Liver (tissue), 3 donors: Measurements from ENCODE around the gene XKR7.

Experiments used
- CTCF ChIP-seq: fragments of 150-350 bp; IDR thresholded peaks from 2 replicates; pipeline ENCODE4 v1.5.1; 2017; ENCODE audit warnings: improper control_type of control experiment, low read depth, low read length; ENCODE audit not compliant: missing input control
- EGR1 ChIP-seq, 2 donors: IDR thresholded peaks; 2 replicates each; pipeline ENCODE4 v1.6.1; 2016 to 2018; ENCODE audit warnings: antibody characterized with exemption in 2 of 2, low read depth in 2 of 2
- GABPA ChIP-seq, 2 donors: IDR thresholded peaks in 1 of 2; conservative IDR thresholded peaks in 1 of 2; 2 replicates each; pipeline ENCODE4 v1.6.1; 2016; ENCODE audit warnings: antibody characterized with exemption in 2 of 2, mild to moderate bottlenecking in 1 of 2, moderate library complexity in 1 of 2
- HNF4G ChIP-seq: IDR thresholded peaks from 2 replicates; pipeline ENCODE4 v1.6.1; 2016; ENCODE audit warnings: antibody characterized with exemption
- JUND ChIP-seq, 2 donors: IDR thresholded peaks; 2 replicates each; pipeline ENCODE4 v1.6.1; 2016; ENCODE audit warnings: antibody characterized with exemption in 2 of 2
- MAX ChIP-seq: IDR thresholded peaks from 2 replicates; pipeline ENCODE4 v1.6.1; 2016; ENCODE audit warnings: antibody characterized with exemption
- RAD21 ChIP-seq, 2 donors: IDR thresholded peaks; 2 replicates each; pipeline ENCODE4 v1.6.1; 2016; ENCODE audit warnings: antibody characterized with exemption in 2 of 2, mild to moderate bottlenecking in 2 of 2
- SP1 ChIP-seq: IDR thresholded peaks from 2 replicates; pipeline ENCODE4 v1.6.1; 2018; ENCODE audit warnings: antibody characterized with exemption, mild to moderate bottlenecking
- TAF1 ChIP-seq: conservative IDR thresholded peaks from 2 replicates; pipeline ENCODE4 v1.6.1; 2016; ENCODE audit warnings: antibody characterized with exemption, mild to moderate bottlenecking
- YY1 ChIP-seq: IDR thresholded peaks from 2 replicates; pipeline ENCODE4 v1.6.1; 2016; ENCODE audit warnings: antibody characterized with exemption, mild to moderate bottlenecking
- ZBTB33 ChIP-seq: IDR thresholded peaks from 2 replicates; pipeline ENCODE4 v1.6.1; 2016; ENCODE audit warnings: antibody characterized with exemption
- TF ChIP-seq, protein P1 (sequence below): IDR thresholded peaks from 2 replicates; pipeline ENCODE4 v1.6.1; 2016; ENCODE audit warnings: antibody characterized with exemption
- TF ChIP-seq, protein P2 (sequence below): IDR thresholded peaks from 2 replicates; pipeline ENCODE4 v1.6.1; 2016; ENCODE audit warnings: antibody characterized with exemption, mild to moderate bottlenecking
- donor health status: healthy.
- donor health status: healthy.

- TF ChIP-seq CTCF = no peak
- TF ChIP-seq, protein P1, sequence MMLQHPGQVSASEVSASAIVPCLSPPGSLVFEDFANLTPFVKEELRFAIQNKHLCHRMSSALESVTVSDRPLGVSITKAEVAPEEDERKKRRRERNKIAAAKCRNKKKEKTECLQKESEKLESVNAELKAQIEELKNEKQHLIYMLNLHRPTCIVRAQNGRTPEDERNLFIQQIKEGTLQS = no peak
- no peak for TF ChIP-seq TAF1
- no peak for TF ChIP-seq JUND (IDR thresholded peaks at IDR 0.05)
- TF ChIP-seq GABPA (IDR thresholded peaks at IDR 0.05 in 1 of 2, conservative IDR thresholded peaks at IDR 0.05 in 1 of 2) = no peak
- no peak for TF ChIP-seq SP1
- no peak for TF ChIP-seq HNF4G
- no peak for TF ChIP-seq EGR1 (IDR thresholded peaks at IDR 0.05; ENCODE audit: low read depth in 2 of 2)
- TF ChIP-seq, protein P2, sequence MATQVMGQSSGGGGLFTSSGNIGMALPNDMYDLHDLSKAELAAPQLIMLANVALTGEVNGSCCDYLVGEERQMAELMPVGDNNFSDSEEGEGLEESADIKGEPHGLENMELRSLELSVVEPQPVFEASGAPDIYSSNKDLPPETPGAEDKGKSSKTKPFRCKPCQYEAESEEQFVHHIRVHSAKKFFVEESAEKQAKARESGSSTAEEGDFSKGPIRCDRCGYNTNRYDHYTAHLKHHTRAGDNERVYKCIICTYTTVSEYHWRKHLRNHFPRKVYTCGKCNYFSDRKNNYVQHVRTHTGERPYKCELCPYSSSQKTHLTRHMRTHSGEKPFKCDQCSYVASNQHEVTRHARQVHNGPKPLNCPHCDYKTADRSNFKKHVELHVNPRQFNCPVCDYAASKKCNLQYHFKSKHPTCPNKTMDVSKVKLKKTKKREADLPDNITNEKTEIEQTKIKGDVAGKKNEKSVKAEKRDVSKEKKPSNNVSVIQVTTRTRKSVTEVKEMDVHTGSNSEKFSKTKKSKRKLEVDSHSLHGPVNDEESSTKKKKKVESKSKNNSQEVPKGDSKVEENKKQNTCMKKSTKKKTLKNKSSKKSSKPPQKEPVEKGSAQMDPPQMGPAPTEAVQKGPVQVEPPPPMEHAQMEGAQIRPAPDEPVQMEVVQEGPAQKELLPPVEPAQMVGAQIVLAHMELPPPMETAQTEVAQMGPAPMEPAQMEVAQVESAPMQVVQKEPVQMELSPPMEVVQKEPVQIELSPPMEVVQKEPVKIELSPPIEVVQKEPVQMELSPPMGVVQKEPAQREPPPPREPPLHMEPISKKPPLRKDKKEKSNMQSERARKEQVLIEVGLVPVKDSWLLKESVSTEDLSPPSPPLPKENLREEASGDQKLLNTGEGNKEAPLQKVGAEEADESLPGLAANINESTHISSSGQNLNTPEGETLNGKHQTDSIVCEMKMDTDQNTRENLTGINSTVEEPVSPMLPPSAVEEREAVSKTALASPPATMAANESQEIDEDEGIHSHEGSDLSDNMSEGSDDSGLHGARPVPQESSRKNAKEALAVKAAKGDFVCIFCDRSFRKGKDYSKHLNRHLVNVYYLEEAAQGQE = no peak
- no peak for TF ChIP-seq ZBTB33
- TF ChIP-seq MAX = no peak
- TF ChIP-seq RAD21 (IDR thresholded peaks at IDR 0.05) = no peak
- TF ChIP-seq YY1 = no peak
Measured at GRCh38 chr20:31979713-31980426, 11.9 kb downstream of the XKR7 start.
